ENCODE results near the gene LZIC.

Gene LZIC

DNA sequence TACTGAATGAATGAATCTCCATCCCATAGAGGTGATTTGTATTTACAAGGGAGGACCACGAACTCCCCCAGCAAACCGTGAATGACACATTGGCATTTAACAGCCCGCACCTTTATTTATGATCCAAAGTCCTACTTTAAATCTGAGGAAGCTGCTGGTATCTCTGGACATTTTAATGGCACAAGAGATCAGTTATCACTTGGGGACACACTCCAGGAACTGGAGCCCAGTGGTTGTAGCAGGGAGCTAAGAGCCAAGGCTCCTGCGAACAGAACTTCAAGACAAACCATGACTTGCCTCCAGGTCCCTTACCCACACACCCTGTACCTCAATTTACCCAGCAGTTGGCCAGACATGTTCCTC, 34.3 kb downstream of the LZIC start:
- no peak for ATAC-seq (ENCODE audit: insufficient read depth, low read depth)
- TF ChIP-seq, protein P1, sequence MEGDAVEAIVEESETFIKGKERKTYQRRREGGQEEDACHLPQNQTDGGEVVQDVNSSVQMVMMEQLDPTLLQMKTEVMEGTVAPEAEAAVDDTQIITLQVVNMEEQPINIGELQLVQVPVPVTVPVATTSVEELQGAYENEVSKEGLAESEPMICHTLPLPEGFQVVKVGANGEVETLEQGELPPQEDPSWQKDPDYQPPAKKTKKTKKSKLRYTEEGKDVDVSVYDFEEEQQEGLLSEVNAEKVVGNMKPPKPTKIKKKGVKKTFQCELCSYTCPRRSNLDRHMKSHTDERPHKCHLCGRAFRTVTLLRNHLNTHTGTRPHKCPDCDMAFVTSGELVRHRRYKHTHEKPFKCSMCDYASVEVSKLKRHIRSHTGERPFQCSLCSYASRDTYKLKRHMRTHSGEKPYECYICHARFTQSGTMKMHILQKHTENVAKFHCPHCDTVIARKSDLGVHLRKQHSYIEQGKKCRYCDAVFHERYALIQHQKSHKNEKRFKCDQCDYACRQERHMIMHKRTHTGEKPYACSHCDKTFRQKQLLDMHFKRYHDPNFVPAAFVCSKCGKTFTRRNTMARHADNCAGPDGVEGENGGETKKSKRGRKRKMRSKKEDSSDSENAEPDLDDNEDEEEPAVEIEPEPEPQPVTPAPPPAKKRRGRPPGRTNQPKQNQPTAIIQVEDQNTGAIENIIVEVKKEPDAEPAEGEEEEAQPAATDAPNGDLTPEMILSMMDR (IDR thresholded peaks at IDR 0.05; ENCODE audit: borderline replicate concordance, extremely low read depth, low read length, poor library complexity, severe bottlenecking) = no peak
- no peak for TF ChIP-seq EZH2 (IDR thresholded peaks at IDR 0.05; ENCODE audit: borderline replicate concordance, low read depth, low read length, severe bottlenecking)
- Histone ChIP-seq H3K27ac (ENCODE audit: low read length) (no peak overlapping the region; the same call in 1 of the 2 replicates), H3K4me2 (ENCODE audit: insufficient read depth, low read length) (peak overlapping the region; percentile 99), H3K4me3 (ENCODE audit: low read depth in 1 of 2, low read length in 2 of 2) (peak overlapping the region in 1 of 2 experiments; percentile 96; a peak in 3 of 4 replicates), H3K79me2 (ENCODE audit: insufficient read depth, low read length) (peaks cover 7% of the 10 kb centered on the region), H3K9ac (ENCODE audit: low read depth, low read length) (peak overlapping the region; percentile 78), H4K20me1 (ENCODE audit: insufficient read depth, low read length) (peaks cover 3% of the 10 kb centered on the region; the same call in 1 of the 2 replicates), H3K4me1 (ENCODE audit: insufficient read depth, low read length) (peaks cover 38% of the 10 kb centered on the region), H3K27me3 (ENCODE audit: insufficient read depth, low read length, poor library complexity) (no peaks in the 10 kb centered on the region), H3K36me3 (ENCODE audit: insufficient read depth, low read length) (no peaks in the 10 kb centered on the region; the same call in 1 of the 2 replicates), H3K9me3 (ENCODE audit: insufficient read depth, low read length, severe bottlenecking) (no peaks in the 10 kb centered on the region), H2AFZ (ENCODE audit: low read depth, low read length) (0 out of 2 replicates have a peak overlapping the region, but pooled peaks have one; percentile 87)
- DNase-seq = no peak

DNA sequence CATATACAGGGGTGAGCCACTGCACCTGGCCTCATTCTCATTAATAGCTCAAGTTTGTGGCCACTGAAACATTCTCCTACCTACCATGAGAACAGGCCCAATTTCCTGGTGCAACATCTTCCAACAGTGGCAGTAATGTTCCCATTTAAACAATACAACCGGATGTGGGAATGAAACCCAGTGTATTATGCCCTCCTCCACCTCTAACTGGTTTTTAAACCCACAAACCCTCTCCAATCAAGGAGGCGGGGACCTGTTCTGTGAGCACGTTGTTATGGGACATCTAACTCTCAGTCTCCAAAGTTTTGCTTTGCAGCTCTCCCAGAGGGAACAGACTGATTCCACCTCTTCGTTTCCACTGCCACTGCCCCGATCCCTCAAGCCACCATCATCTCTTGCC, 35.8 kb downstream of the LZIC start:
- Histone ChIP-seq H3K9me3 (ENCODE audit: insufficient read depth, low read length, severe bottlenecking) (no peaks in the 10 kb centered on the region), H4K20me1 (ENCODE audit: insufficient read depth, low read length) (peaks cover 3% of the 10 kb centered on the region; the same call in 1 of the 2 replicates), H2AFZ (ENCODE audit: low read depth, low read length) (no peak overlapping the region), H3K27me3 (ENCODE audit: insufficient read depth, low read length, poor library complexity) (no peaks in the 10 kb centered on the region), H3K4me2 (ENCODE audit: insufficient read depth, low read length) (peak overlapping the region; percentile 14; the same call in 1 of the 2 replicates), H3K36me3 (ENCODE audit: insufficient read depth, low read length) (no peaks in the 10 kb centered on the region; the same call in 1 of the 2 replicates), H3K9ac (ENCODE audit: low read depth, low read length) (no peak overlapping the region), H3K79me2 (ENCODE audit: insufficient read depth, low read length) (peaks cover 7% of the 10 kb centered on the region), H3K4me1 (ENCODE audit: insufficient read depth, low read length) (peaks cover 38% of the 10 kb centered on the region), H3K27ac (ENCODE audit: low read length) (no peak overlapping the region), H3K4me3 (ENCODE audit: low read depth in 1 of 2, low read length in 2 of 2) (no peak overlapping the region)
- TF ChIP-seq EZH2 (IDR thresholded peaks at IDR 0.05; ENCODE audit: borderline replicate concordance, low read depth, low read length, severe bottlenecking) = no peak
- TF ChIP-seq, protein P1 (IDR thresholded peaks at IDR 0.05; ENCODE audit: borderline replicate concordance, extremely low read depth, low read length, poor library complexity, severe bottlenecking) = no peak
- peak; percentile 44 for DNase-seq
- ATAC-seq (ENCODE audit: insufficient read depth, low read depth) = no peak

- Histone ChIP-seq H3K9me3 (ENCODE audit: insufficient read depth, low read length, severe bottlenecking) (no peaks in the 10 kb centered on the region), H3K9ac (ENCODE audit: low read depth, low read length) (no peak overlapping the region), H3K79me2 (ENCODE audit: insufficient read depth, low read length) (peaks cover 7% of the 10 kb centered on the region), H2AFZ (ENCODE audit: low read depth, low read length) (no peak overlapping the region), H3K27ac (ENCODE audit: low read length) (no peak overlapping the region), H3K4me3 (ENCODE audit: low read depth in 1 of 2, low read length in 2 of 2) (no peak overlapping the region), H3K27me3 (ENCODE audit: insufficient read depth, low read length, poor library complexity) (no peaks in the 10 kb centered on the region), H3K4me1 (ENCODE audit: insufficient read depth, low read length) (peaks cover 31% of the 10 kb centered on the region), H4K20me1 (ENCODE audit: insufficient read depth, low read length) (peaks cover 3% of the 10 kb centered on the region; the same call in 1 of the 2 replicates), H3K4me2 (ENCODE audit: insufficient read depth, low read length) (no peak overlapping the region), H3K36me3 (ENCODE audit: insufficient read depth, low read length) (no peaks in the 10 kb centered on the region; the same call in 1 of the 2 replicates)
- DNase-seq (no peak), ATAC-seq (ENCODE audit: insufficient read depth, low read depth) (no peak)
- TF ChIP-seq EZH2 (IDR thresholded peaks at IDR 0.05; ENCODE audit: borderline replicate concordance, low read depth, low read length, severe bottlenecking) = no peak
- TF ChIP-seq, protein P1 (IDR thresholded peaks at IDR 0.05; ENCODE audit: borderline replicate concordance, extremely low read depth, low read length, poor library complexity, severe bottlenecking) = no peak
These were observed 36.7 kb downstream of the LZIC start for GRCh38 chr1:9906466-9906865.

Data from DND-41 (cell line).